GM11168 (cell line): ENCODE measurements around the gene EIF1.
"Not testable (repeated sequence)": the region's sequence is repeated elsewhere in the genome, so short reads cannot be mapped to it uniquely, and the experiment has no call there.

Experiments used
- in situ Hi-C: fragments of 300-500 bp; cut with MboI; formaldehyde crosslinking; loops from one replicate; pipeline ENCODE4 v1.12.0; 2022; ENCODE audit warnings: low sequenced_read_pairs; ENCODE audit not compliant: unreplicated experiment

Gene EIF1

GRCh38 chr17:41672153-41672552 lies 16.5 kb upstream of the EIF1 start:
- in situ Hi-C loops: loop anchor here (25.0 kb wide), 2 partner anchors 760 to 1060 kb away; no protein-coding TSS in a partner anchor

- in situ Hi-C loops: not testable (repeated sequence)
Observed at GRCh38 chr17:41675157-41676057, 13.3 kb upstream of the EIF1 start.

- in situ Hi-C loops: no loop called here
Observed at GRCh38 chr17:41676058-41676419, 12.6 kb upstream of the EIF1 start.

- in situ Hi-C loops: no loop called here
Observed at GRCh38 chr17:41678411-41678906, 10.2 kb upstream of the EIF1 start.

- in situ Hi-C loops: no loop called here
Observed at GRCh38 chr17:41678907-41679739, 9.6 kb upstream of the EIF1 start.

GRCh38 chr17:41679740-41680425 lies 8.8 kb upstream of the EIF1 start:
- in situ Hi-C loops: no loop called here

GRCh38 chr17:41680426-41681040 lies 8.2 kb upstream of the EIF1 start:
- in situ Hi-C loops: no loop called here

GRCh38 chr17:41681776-41682175 lies 6.9 kb upstream of the EIF1 start:
- in situ Hi-C loops: no loop called here

- in situ Hi-C loops: no loop called here
Observed at GRCh38 chr17:41682631-41683030, 6.1 kb upstream of the EIF1 start.

- in situ Hi-C loops: no loop called here
Observed at GRCh38 chr17:41683441-41684007, 5.2 kb upstream of the EIF1 start.

GRCh38 chr17:41684035-41684434 lies 4.7 kb upstream of the EIF1 start:
- in situ Hi-C loops: no loop called here

GRCh38 chr17:41685753-41686152 lies 2.9 kb upstream of the EIF1 start:
- in situ Hi-C loops: not testable (repeated sequence)

GRCh38 chr17:41686281-41686680 lies 2.4 kb upstream of the EIF1 start:
- in situ Hi-C loops: no loop called here

- in situ Hi-C loops: no loop called here
Observed at GRCh38 chr17:41687828-41688640, 651 bp upstream of the EIF1 start.

- in situ Hi-C loops: no loop called here
Observed at GRCh38 chr17:41689497-41690299, 1.0 kb downstream of the EIF1 start.

GRCh38 chr17:41690497-41690896 lies 1.8 kb downstream of the EIF1 start:
- in situ Hi-C loops: no loop called here

- in situ Hi-C loops: no loop called here
Observed at GRCh38 chr17:41691031-41691777, 2.5 kb downstream of the EIF1 start.
